CD14-positive monocyte (primary cell): ENCODE measurements around the gene SLC35E3. TPM values are rescaled to one million over a fixed set of nuclear protein-coding genes. Genes with fewer than 3 reads are reported as not detected.

Experiments used
- DNase-seq, 3 donors: peaks; one replicate each; pipeline ENCODE4 v3.0.0-alpha.2; 2011 to 2022
- H2AFZ ChIP-seq: 2 replicates; pipeline ENCODE4 v1.6.0; 2012; ENCODE audit warnings: mild to moderate bottlenecking, low read depth, low read length, inconsistent platforms; ENCODE audit not compliant: insufficient read depth, poor library complexity, severe bottlenecking
- H3K27ac ChIP-seq, 2 donors: 1 replicate in 1 of 2; 2 replicates in 1 of 2; pipeline ENCODE4 v1.5.1; 2012 to 2013; ENCODE audit warnings: low read length in 2 of 2, control low read depth in 1 of 2, inconsistent platforms in 1 of 2, low read depth in 1 of 2, mild to moderate bottlenecking in 1 of 2
- H3K27me3 ChIP-seq, 2 donors: one replicate each; pipeline versions ENCODE4 v1.6.0 to v1.6.1; 2011 to 2013; ENCODE audit warnings: low read length in 2 of 2; ENCODE audit not compliant: control insufficient read depth in 2 of 2, insufficient read depth in 2 of 2
- H3K36me3 ChIP-seq, 2 donors: replicated peaks in 1 of 2; 1 replicate in 1 of 2; 2 replicates in 1 of 2; pipeline versions ENCODE4 v1.5.1 to v1.6.1; 2012 to 2013; ENCODE audit warnings: low read length in 2 of 2, control low read depth in 1 of 2, inconsistent platforms in 1 of 2, mild to moderate bottlenecking in 1 of 2; ENCODE audit not compliant: insufficient read depth in 2 of 2, control insufficient read depth in 1 of 2
- H3K4me1 ChIP-seq, 2 donors: 1 replicate in 1 of 2; 2 replicates in 1 of 2; pipeline versions ENCODE4 v1.5.1 to v1.6.1; 2012 to 2013; ENCODE audit warnings: low read length in 2 of 2, control low read depth in 1 of 2, inconsistent platforms in 1 of 2, mild to moderate bottlenecking in 1 of 2, moderate library complexity in 1 of 2; ENCODE audit not compliant: insufficient read depth in 2 of 2, control insufficient read depth in 1 of 2
- H3K4me2 ChIP-seq: replicated peaks from 2 replicates; pipeline ENCODE3; 2012; ENCODE audit warnings: low read length, moderate library complexity, mild to moderate bottlenecking; ENCODE audit not compliant: poor library complexity, severe bottlenecking; ENCODE audit errors: extremely low read depth
- H3K4me3 ChIP-seq, 3 experiments: fragments of 200-600 bp in 1 of 3; sonication (generic) in 1 of 3; replicated peaks in 1 of 3; 1 replicate in 2 of 3; 2 replicates in 1 of 3; pipeline ENCODE4 v1.5.1; 2011 to 2013; ENCODE audit warnings: low read length in 3 of 3, mild to moderate bottlenecking in 3 of 3, control low read depth in 2 of 3, low read depth in 2 of 3, inconsistent platforms in 1 of 3, moderate library complexity in 1 of 3
- H3K79me2 ChIP-seq: 2 replicates; pipeline ENCODE4 v1.6.0; 2012; ENCODE audit warnings: mild to moderate bottlenecking, control low read depth, inconsistent platforms, low read length, moderate library complexity; ENCODE audit not compliant: insufficient read depth
- H3K9ac ChIP-seq: 2 replicates; pipeline ENCODE4 v1.6.0; 2017; ENCODE audit warnings: low read length, mild to moderate bottlenecking; ENCODE audit not compliant: insufficient read depth, poor library complexity, severe bottlenecking
- H3K9me3 ChIP-seq, 2 donors: replicated peaks in 1 of 2; 1 replicate in 1 of 2; 2 replicates in 1 of 2; pipeline versions ENCODE4 v1.5.1 to v1.6.1; 2012 to 2013; ENCODE audit warnings: low read length in 2 of 2, control low read depth in 1 of 2; ENCODE audit not compliant: control insufficient read depth in 1 of 2, insufficient read depth in 1 of 2
- H4K20me1 ChIP-seq: 2 replicates; pipeline ENCODE4 v1.6.0; 2012; ENCODE audit warnings: mild to moderate bottlenecking, low read length, control low read depth, moderate library complexity; ENCODE audit not compliant: insufficient read depth
- H3K27ac Mint-ChIP-seq, 7 donors: one replicate each; pipeline ENCODE4 v1.8.0; 2020; ENCODE audit warnings: mild to moderate bottlenecking in 7 of 7, mixed read lengths in 7 of 7, moderate library complexity in 6 of 7, inconsistent platforms in 2 of 7
- H3K27me3 Mint-ChIP-seq, 3 donors: one replicate each; pipeline ENCODE4 v1.8.0; 2021 to 2022; ENCODE audit warnings: low read depth in 3 of 3, mild to moderate bottlenecking in 3 of 3, mixed read lengths in 3 of 3, moderate library complexity in 3 of 3, inconsistent platforms in 1 of 3
- H3K36me3 Mint-ChIP-seq, 2 donors: one replicate each; pipeline ENCODE4 v1.8.0; 2020; ENCODE audit warnings: mixed read lengths in 2 of 2, inconsistent platforms in 1 of 2, mild to moderate bottlenecking in 1 of 2
- H3K4me1 Mint-ChIP-seq: one replicate; pipeline ENCODE4 v1.8.0; 2020; ENCODE audit warnings: mild to moderate bottlenecking, mixed read lengths
- H3K4me3 Mint-ChIP-seq, 2 donors: one replicate each; pipeline ENCODE4 v1.8.0; 2020; ENCODE audit warnings: mild to moderate bottlenecking in 2 of 2, mixed read lengths in 2 of 2, moderate library complexity in 1 of 2
- H3K9me3 Mint-ChIP-seq, 7 donors: one replicate each; pipeline ENCODE4 v1.8.0; 2020 to 2022; ENCODE audit warnings: mixed read lengths in 7 of 7, mild to moderate bottlenecking in 6 of 7, moderate library complexity in 6 of 7, inconsistent platforms in 2 of 7
- WGBS: methylation state at CpG from one replicate; pipeline ENCODE4 v1.1.5; 2013; ENCODE audit warnings: missing lambda C conversion rate; ENCODE audit not compliant: insufficient coverage; 5-methylcytosine and 5-hydroxymethylcytosine counted together
- intact Hi-C, 2 donors: fragments of 100-400 bp; cut with micrococcal nuclease; formaldehyde crosslinking; loops; one replicate each; pipeline versions ENCODE4 v1.15.0 to v1.15.1; 2023
- polyA plus RNA-seq, 3 donors: library from polyadenylated mRNA; depleted of rRNA in 1 of 3; unstranded in 2 of 3; stranded (reverse) in 1 of 3; fragments of 300-500 nt in 2 of 3; fragments of >200 nt in 1 of 3; fragmentation: Illumina TruSeq in 2 of 3; gene quantifications; 1 replicate in 2 of 3; 2 replicates in 1 of 3; pipeline ENCODE4 v1.2.3, GENCODE V29; 2012 to 2021
- TF ChIP-seq, protein P1 (sequence below): fragments of 200-600 bp; IDR thresholded peaks from one replicate; pipeline ENCODE4 v1.8.0; 2022; ENCODE audit warnings: antibody characterized with exemption, mild to moderate bottlenecking

SLC35E3 gene
- polyA plus RNA-seq, 3 donors = 4.3 to 12.4 (median 10.9) TPM

GRCh38 chr12:68776976-68777610 is 31.1 kb downstream of the SLC35E3 start:
- TF ChIP-seq, protein P1, sequence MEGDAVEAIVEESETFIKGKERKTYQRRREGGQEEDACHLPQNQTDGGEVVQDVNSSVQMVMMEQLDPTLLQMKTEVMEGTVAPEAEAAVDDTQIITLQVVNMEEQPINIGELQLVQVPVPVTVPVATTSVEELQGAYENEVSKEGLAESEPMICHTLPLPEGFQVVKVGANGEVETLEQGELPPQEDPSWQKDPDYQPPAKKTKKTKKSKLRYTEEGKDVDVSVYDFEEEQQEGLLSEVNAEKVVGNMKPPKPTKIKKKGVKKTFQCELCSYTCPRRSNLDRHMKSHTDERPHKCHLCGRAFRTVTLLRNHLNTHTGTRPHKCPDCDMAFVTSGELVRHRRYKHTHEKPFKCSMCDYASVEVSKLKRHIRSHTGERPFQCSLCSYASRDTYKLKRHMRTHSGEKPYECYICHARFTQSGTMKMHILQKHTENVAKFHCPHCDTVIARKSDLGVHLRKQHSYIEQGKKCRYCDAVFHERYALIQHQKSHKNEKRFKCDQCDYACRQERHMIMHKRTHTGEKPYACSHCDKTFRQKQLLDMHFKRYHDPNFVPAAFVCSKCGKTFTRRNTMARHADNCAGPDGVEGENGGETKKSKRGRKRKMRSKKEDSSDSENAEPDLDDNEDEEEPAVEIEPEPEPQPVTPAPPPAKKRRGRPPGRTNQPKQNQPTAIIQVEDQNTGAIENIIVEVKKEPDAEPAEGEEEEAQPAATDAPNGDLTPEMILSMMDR = no peak
- H4K20me1 ChIP-seq = no peaks in the 10 kb centered on the region
- H3K27me3 ChIP-seq = no peaks in the 10 kb centered on the region
- H3K9me3 Mint-ChIP-seq = peaks cover 0 to 2% (median 0%) of the 10 kb centered on the region in 7 donors
- WGBS = 98% methylated on average over 4 of the region's 5 CpGs
- no peak for DNase-seq
- H3K27me3 Mint-ChIP-seq = peaks cover 0 to 2% (median 1%) of the 10 kb centered on the region in 3 donors
- intact Hi-C loops = loop anchor here in 1 of 2 donors (10.0 kb wide), 1 partner anchor 48 kb away; no protein-coding TSS in a partner anchor
- no peak overlapping the region for H2AFZ ChIP-seq
- no peak overlapping the region for H3K4me3 Mint-ChIP-seq
- no peak overlapping the region for H3K27ac ChIP-seq
- no peaks in the 10 kb centered on the region for H3K4me1 ChIP-seq
- H3K27ac Mint-ChIP-seq = no peak overlapping the region
- H3K4me2 ChIP-seq = no peak overlapping the region
- H3K36me3 Mint-ChIP-seq = no peaks in the 10 kb centered on the region
- H3K79me2 ChIP-seq = no peaks in the 10 kb centered on the region
- no peak overlapping the region for H3K9ac ChIP-seq
- no peak overlapping the region for H3K4me3 ChIP-seq
- no peaks in the 10 kb centered on the region for H3K9me3 ChIP-seq
- no peaks in the 10 kb centered on the region for H3K36me3 ChIP-seq
- peaks cover 8% of the 10 kb centered on the region for H3K4me1 Mint-ChIP-seq

DNA sequence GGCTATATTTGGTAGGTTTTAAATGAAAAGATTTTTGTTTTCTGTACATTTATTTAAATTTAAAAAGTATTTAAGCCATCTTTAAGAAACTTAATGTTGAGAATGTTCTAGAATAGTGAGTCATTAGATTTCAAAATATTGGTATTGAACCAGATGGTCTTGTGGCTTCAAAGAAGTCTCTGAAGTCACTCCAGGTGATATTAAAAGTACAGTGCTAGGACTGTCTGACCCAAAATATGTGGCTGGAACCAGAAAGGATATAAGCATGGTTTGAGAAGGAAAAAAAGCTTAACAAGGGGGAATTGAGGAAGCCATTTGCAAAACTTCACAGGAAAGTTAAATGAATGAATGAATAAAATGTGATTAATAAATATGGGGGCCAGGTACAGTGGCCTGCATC is 33.3 kb downstream of the SLC35E3 start:
- Histone ChIP-seq H3K4me3 (no peak overlapping the region), H3K9me3 (no peaks in the 10 kb centered on the region), H3K4me2 (no peak overlapping the region), H4K20me1 (no peaks in the 10 kb centered on the region), H3K4me1 (peaks cover 10 to 11% of the 10 kb centered on the region in 2 donors), H3K79me2 (no peaks in the 10 kb centered on the region), H3K9ac (no peak overlapping the region), H3K27me3 (no peaks in the 10 kb centered on the region), H3K27ac (no peak overlapping the region), H2AFZ (no peak overlapping the region), H3K36me3 (no peaks in the 10 kb centered on the region)
- intact Hi-C loops = loop anchor here in 1 of 2 donors (10.0 kb wide), 1 partner anchor 46 kb away; no protein-coding TSS in a partner anchor
- Mint-ChIP-seq H3K36me3 (peaks cover 0 to 2% of the 10 kb centered on the region in 2 donors), H3K27ac (no peak overlapping the region), H3K27me3 (peaks cover 0 to 2% (median 1%) of the 10 kb centered on the region in 3 donors), H3K4me1 (peaks cover 10% of the 10 kb centered on the region), H3K4me3 (no peak overlapping the region), H3K9me3 (peaks cover 0 to 2% (median 0%) of the 10 kb centered on the region in 7 donors)
- DNase-seq = no peak
- TF ChIP-seq, protein P1 = no peak
